ENCODE data around the gene PURA.

The PURA gene

GRCh38 chr5:140107312-140108092, 6.4 kb upstream of the PURA start:
- DNase-seq (ENCODE audit: extremely low spot score) = peak; percentile 89
- CTCF ChIA-PET = no interaction called here
- TF ChIP-seq HDGF (IDR thresholded peaks at IDR 0.05; ENCODE audit: borderline replicate concordance) (no peak), SP1 (IDR thresholded peaks at IDR 0.05) (no peak), TARDBP (IDR thresholded peaks at IDR 0.05) (peak; percentile 51; the same call in 1 of the 2 replicates), NFRKB (IDR thresholded peaks at IDR 0.05) (no peak), L3MBTL2 (conservative IDR thresholded peaks at IDR 0.05) (peak; percentile 73), SUZ12 (IDR thresholded peaks at IDR 0.05) (no peak), CTBP1 (IDR thresholded peaks at IDR 0.05; ENCODE audit: borderline replicate concordance) (peak; percentile 71; the same call in 1 of the 2 replicates), BHLHE40 (IDR thresholded peaks at IDR 0.05; ENCODE audit: borderline replicate concordance) (no peak), ELF4 (IDR thresholded peaks at IDR 0.05) (no peak), FOXA1 (IDR thresholded peaks at IDR 0.05) (no peak), FOXK2 (IDR thresholded peaks at IDR 0.05) (no peak), FOXM1 (IDR thresholded peaks at IDR 0.05; ENCODE audit: borderline replicate concordance) (no peak), ARNT (IDR thresholded peaks at IDR 0.05) (no peak), PKNOX1 (IDR thresholded peaks at IDR 0.05) (no peak)
- POLR2A ChIA-PET = interaction anchor here (0.6 to 3.7 kb wide), 18 partner anchors 9 to 69 kb away, joined by 3 to 20 read pairs (median 4); partner anchors contain the start of gene NRG2

- CTCF ChIA-PET = interaction anchor here (1.3 to 1.4 kb wide), 2 partner anchors 36 kb away, joined by 3 to 4 read pairs; no protein-coding TSS in a partner anchor
- DNase-seq (ENCODE audit: extremely low spot score) = peak; percentile 28
- POLR2A ChIA-PET = interaction anchor here (0.5 to 3.7 kb wide), 23 partner anchors 8 to 100 kb away, joined by 3 to 20 read pairs (median 4); partner anchors contain the start of gene NRG2
- TF ChIP-seq L3MBTL2 (conservative IDR thresholded peaks at IDR 0.05) (0 out of 2 replicates have a peak, but pooled peaks have one; percentile 18), HDGF (IDR thresholded peaks at IDR 0.05; ENCODE audit: borderline replicate concordance) (no peak)
Observed at GRCh38 chr5:140108093-140109017, 5.6 kb upstream of the PURA start.

- ChIA-PET POLR2A (interaction anchor here (0.5 to 3.7 kb wide), 7 partner anchors 7 to 101 kb away, joined by 3 to 20 read pairs (median 3); no protein-coding TSS in a partner anchor), CTCF (interaction anchor here (0.6 to 1.4 kb wide), 3 partner anchors 35 to 646 kb away, joined by 3 to 4 read pairs (median 3); no protein-coding TSS in a partner anchor)
- no peak for DNase-seq (ENCODE audit: extremely low spot score)
- TF ChIP-seq SP1 (IDR thresholded peaks at IDR 0.05) (no peak), HDGF (IDR thresholded peaks at IDR 0.05; ENCODE audit: borderline replicate concordance) (no peak), LEF1 (IDR thresholded peaks at IDR 0.05; ENCODE audit: borderline replicate concordance) (no peak), ARNT (IDR thresholded peaks at IDR 0.05) (no peak), L3MBTL2 (conservative IDR thresholded peaks at IDR 0.05) (no peak), FOXA1 (IDR thresholded peaks at IDR 0.05) (no peak), FOXK2 (IDR thresholded peaks at IDR 0.05) (no peak), BHLHE40 (IDR thresholded peaks at IDR 0.05; ENCODE audit: borderline replicate concordance) (no peak), ELF4 (IDR thresholded peaks at IDR 0.05) (no peak), SUZ12 (IDR thresholded peaks at IDR 0.05) (no peak), CTBP1 (IDR thresholded peaks at IDR 0.05; ENCODE audit: borderline replicate concordance) (no peak), PKNOX1 (IDR thresholded peaks at IDR 0.05) (no peak), NFRKB (IDR thresholded peaks at IDR 0.05) (no peak), TARDBP (IDR thresholded peaks at IDR 0.05) (no peak)
Observed at GRCh38 chr5:140109018-140109758, 4.7 kb upstream of the PURA start.

- ChIA-PET CTCF (interaction anchor here (0.6 to 1.4 kb wide), 3 partner anchors 34 to 645 kb away, joined by 3 to 4 read pairs (median 3); no protein-coding TSS in a partner anchor), POLR2A (interaction anchor here (1.0 kb wide), 1 partner anchor 47 kb away, joined by 3 read pairs; no protein-coding TSS in a partner anchor)
- TF ChIP-seq TARDBP (IDR thresholded peaks at IDR 0.05) (no peak), BHLHE40 (IDR thresholded peaks at IDR 0.05; ENCODE audit: borderline replicate concordance) (no peak), FOXM1 (IDR thresholded peaks at IDR 0.05; ENCODE audit: borderline replicate concordance) (no peak), SUZ12 (IDR thresholded peaks at IDR 0.05) (no peak), LEF1 (IDR thresholded peaks at IDR 0.05; ENCODE audit: borderline replicate concordance) (no peak), PKNOX1 (IDR thresholded peaks at IDR 0.05) (no peak), CTBP1 (IDR thresholded peaks at IDR 0.05; ENCODE audit: borderline replicate concordance) (no peak), FOXA1 (IDR thresholded peaks at IDR 0.05) (no peak), ZNF384 (IDR thresholded peaks at IDR 0.05) (no peak), FOXK2 (IDR thresholded peaks at IDR 0.05) (no peak), HDGF (IDR thresholded peaks at IDR 0.05; ENCODE audit: borderline replicate concordance) (no peak), NFRKB (IDR thresholded peaks at IDR 0.05) (no peak), ARNT (IDR thresholded peaks at IDR 0.05) (no peak)
- no peak for DNase-seq (ENCODE audit: extremely low spot score)
Observed at GRCh38 chr5:140109759-140110645, 3.9 kb upstream of the PURA start.

All from HEK293T (cell line).